HG03108 (cell line): ENCODE results near the gene SMOC1.

ENCODE experiments used
- ATAC-seq: cut with Tn5 transposase; IDR thresholded peaks from one replicate; pipeline ENCODE4 v1.9.1; 2021; ENCODE audit warnings: moderate library complexity; ENCODE audit not compliant: unreplicated experiment

SMOC1 gene

DNA sequence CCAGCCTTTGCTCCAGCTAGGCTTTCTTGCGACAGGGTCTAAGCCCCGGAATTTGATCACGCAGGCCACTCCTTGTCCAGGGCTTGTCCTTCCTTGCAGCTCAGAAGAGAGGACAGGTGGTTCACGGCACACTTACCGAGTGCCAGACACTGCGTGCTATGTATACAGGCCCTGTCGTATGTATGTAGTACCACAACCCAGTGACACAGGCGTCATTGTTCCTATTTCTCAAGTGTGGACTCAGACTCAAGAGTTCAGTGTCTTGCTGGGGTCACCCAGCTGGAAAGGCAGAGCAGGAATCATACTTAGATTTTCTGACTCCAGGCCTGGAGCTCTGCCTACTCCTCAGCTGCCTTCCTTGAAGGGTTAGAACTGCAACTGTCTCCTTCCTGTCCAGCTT is 153.9 kb downstream of the SMOC1 start:
- no peak for ATAC-seq

DNA sequence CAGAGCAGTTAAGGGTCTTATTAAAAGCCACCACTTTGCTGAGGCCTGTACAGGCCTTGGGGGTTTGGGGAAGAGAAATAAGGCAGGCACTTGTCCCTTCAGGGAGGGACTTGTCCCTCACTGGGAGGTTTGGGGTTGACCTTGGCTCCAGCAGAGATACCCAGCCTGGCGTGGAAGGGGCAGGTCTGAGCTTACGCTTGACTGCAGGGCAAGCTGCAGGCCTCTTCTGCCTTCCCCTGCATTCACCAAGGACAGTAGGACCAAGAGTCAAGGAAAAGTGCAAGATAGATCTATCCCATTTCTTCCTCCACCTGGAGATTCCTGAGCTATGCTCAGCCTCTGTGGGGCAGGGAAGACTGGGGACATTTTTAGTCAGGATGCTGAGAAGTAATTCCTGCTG is 154.3 kb downstream of the SMOC1 start:
- no peak for ATAC-seq

DNA sequence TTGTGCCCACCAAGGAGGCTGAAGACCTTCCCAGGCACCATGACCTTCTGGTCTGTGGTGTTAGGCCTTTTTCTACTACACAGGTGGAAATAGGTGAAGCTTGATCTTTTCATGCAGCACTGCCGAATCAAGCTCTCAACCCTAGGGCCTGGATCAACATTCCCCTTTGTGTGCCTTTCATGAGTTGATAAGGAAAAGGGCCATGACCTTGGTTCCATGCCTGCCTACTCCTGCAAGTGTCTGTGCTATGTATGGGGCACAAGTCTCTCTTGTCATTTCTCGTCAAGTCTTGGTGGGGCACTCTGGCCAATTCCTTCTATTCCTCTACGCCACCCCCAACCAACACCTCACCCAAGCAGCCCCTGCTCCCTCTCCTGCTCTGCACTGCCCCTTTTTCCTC is 155.0 kb downstream of the SMOC1 start:
- no peak for ATAC-seq

DNA sequence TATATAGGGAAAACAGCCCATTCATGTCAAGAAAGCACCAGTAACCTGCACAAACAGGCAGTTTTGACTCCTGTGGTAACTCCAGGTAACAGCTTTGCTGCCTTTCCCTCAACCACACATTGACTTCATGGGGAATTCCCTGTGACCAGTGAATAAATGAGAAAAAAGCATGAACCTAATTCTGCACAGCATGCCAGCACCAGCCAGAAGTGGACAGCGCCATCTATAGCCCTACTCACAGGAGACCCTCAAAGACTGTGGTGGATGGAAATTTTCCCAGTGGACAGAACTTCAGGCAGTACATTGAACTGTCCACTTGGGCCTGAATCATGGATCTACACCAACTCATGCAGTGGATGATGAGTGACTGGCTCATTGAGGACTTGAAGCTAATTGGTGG is 157.4 kb downstream of the SMOC1 start:
- ATAC-seq, result no peak

DNA sequence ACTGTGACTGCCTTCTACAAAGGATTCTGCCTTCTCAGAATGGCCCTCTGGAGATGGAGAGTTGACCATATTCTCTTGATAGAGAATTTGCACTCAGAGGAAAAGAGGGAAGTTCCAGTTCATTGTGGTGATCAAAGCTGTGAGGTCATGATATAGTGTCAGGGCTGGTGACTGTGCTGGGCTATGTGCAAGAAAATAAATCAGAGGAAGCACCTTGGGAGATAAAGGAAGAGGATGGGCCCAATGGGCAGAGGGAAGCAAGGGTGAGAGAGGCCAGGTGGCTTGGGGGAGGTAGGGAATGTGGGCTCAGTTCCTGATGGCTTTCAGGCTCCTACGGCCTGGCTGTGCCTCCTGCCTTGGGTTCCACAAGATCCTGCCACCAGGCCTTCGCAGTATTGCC is 163.8 kb downstream of the SMOC1 start:
- ATAC-seq, result no peak

DNA sequence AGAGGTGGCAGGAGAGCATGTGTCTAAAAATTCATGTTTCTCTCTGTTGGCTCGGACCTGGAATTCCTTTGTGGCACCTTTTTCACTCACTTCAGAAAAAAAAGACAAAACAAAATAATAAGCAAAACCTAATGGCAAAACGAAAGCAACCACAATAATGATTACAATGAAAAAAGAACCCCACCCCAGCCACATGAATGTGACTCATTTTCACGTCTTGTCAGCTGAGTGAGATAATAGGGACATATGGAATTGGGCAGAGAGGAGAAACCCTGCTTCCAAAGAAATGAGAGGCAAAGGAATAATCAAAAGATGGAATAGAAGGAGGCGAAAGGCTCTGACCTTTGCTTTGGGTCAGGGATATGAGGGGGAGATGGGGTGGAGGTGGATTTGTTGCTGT is 166.1 kb downstream of the SMOC1 start:
- no peak for ATAC-seq

DNA sequence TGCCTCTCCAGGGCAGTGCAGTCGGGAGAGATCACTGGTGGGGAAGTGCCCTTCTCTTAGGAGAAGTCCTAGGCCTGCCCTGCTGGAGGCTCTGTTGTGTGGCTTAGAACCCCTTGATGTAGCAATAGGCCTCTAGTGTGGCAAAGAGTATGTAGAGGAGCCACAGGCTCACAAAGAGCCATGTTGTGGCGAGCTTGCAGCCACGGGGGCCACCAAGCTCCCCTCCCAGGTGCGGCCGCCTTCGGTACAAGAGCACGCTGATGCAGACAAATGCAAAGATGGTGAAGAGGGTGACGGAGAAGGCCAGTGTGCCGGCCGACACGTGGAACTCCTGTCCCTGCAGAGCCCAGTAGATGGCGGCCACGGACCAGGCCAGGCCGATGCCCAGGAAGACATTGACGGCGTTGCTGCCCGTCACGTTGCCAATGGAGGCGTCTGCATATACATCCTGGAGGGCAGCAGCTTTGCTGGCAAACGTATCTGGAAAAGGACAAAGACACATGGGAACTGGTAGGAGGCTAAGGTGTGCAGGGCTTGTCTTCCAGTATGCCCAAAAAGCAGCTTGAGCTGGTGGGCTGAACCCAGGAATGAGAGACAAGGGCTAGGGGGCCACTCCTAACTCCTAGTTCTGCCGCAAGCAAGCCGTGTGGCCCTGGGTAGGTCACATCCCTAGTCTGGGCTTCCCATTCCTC is 166.8 kb downstream of the SMOC1 start:
- no peak for ATAC-seq

DNA sequence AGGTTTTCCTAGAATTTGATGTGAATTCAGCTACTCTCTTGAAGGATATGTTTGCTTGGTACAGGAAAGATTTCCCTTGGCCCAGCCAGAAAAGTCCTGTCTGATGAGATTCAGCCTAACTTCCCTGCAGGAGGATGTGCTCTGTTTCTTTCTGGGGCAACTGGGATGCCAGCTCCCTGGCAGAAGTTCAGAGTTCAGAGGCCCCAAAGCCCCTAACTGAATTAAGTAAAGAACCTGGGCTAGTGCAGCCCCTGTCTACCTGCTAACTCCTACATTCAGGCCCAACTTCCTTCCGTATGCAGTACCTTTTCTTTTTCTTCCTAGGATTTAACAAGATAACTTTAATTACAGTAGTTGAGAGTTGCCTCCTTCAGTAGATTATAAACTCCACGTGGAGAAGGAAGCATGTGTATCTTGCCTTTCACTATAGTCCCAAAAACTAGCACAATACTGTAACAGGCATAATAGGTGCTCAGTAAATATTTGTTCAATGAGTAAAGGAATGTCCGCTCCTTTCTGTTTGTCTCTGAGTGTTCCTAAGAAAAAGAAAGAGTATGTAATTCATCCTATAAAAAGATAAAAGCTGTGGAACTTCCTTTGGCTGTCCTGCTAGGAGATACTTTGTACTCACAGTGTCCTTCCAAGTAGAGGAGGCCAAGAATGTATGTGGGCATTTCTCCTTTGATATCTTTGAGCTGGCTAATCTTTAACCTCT is 168.5 kb downstream of the SMOC1 start:
- ATAC-seq, result no peak

DNA sequence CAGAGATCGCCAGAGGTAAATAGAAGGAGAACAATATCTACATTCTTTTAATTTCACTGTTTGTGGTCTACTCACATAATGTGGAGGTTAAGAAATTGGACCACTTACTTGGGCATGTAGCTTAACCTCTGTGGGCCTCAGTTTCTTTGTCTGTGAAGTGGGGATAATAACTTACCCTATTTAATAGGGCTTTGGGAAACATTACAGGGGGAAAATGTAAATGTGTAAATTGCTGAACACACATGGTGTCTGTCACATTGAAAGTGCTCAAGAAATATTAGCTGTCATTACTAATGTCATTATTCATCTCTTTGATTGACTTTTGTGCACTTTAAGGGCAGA is 169.1 kb downstream of the SMOC1 start:
- no peak for ATAC-seq

DNA sequence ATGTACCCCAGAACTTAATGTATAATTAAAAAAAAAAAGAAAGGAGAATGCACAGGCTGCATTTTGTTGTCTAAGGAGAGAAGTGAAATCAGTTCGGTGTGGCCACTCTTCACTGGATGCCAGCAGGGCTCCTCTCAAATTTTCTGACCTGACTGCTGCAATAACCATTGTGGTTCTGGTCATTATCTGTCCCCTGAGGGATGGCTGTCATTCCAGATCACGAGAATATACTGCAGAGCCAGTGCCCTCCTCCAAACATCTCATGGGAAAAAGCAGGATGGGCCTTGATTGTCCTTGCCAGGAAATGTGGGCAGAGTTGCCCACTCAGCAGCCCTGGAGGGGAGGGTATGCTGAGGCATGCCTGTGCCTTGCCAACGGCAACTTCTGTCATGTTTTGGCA is 170.4 kb downstream of the SMOC1 start:
- no peak for ATAC-seq

DNA sequence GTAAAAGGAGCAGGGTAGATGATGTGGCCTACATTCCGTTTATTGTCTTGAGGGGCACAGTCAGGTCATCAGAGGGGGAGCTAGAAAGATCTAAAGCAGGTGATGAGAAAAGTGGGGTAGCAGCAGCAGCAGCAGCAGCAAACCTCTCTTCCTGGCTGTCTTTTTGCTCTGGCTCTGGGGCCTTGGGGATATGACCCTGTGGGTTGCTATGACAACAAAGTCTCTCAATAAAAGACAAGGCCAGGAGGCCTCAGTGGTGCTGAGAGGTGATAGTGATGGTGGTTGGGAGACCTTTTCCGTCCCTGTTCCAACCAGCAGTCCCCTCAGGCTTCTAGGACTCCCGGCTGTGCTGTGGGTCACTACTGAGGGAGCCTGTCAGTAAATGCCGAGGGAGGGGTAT is 170.9 kb downstream of the SMOC1 start:
- no peak for ATAC-seq

DNA sequence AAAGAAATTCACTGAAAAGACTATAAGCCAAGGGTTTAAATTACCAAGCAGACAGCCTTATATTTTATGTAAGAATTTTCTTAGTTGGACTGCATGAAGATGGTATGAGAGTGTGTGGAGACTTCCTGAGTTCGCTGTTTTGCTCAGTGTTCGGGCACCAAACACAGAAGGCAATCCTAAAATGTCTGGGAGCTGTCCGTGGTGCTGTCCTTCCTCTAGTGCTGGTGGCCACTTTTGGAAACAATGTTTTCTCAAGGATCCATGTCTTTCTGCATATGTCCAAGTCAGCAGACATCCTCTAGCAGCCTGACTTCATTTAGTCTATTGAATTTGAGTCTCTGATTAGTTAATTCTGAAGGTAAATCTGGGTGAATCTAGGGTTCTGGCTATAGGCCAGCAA is 173.8 kb downstream of the SMOC1 start:
- ATAC-seq, result no peak

DNA sequence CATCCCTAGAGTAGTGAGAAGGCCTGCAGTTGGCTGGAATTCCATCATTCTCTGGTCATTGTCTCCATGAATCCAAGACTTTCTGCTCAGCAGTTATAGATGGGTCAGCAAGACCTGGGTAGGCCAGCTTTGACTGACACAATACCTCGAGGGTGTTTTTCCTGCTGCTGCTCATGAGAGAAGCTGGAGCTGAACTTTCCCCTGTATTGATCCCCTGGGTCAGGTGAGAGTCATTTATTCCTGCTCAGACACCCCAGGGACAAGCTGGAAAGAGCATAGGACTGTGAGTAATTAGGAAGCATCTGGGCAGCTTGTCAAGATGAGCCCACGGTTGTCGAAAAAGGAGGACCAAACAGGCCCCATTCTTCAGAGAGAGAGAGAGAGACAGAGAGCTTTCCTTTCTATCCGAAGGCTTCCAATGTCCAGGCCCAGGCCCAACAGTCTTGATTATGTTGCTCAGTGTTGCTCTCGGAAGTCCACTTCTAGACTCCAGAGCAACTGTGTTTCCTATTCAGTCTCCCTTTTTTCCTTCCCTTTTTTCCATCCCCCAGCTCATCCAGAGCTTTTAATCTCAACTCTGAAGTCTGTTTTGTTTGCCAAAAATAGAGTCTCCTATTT is 178.4 kb downstream of the SMOC1 start:
- no peak for ATAC-seq

DNA sequence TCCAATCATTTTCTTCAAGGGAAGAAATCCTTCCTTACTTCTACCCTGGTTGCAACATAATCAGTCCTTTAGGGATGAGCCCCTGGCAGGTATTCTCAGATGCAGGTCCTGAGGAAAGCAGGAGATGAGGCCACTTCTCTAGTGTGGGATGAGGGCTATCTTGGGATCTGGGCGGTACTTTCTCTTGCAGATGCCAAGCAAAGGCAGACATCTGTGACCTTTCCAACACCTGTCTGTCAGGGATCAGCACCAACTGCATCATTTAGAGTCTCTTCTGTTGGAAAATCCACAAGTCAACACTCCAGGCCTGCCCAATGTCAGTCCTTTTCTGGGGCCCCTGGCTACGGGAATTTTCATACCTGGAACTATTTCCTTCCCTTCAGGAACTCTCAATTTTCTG is 180.3 kb downstream of the SMOC1 start:
- no peak for ATAC-seq

DNA sequence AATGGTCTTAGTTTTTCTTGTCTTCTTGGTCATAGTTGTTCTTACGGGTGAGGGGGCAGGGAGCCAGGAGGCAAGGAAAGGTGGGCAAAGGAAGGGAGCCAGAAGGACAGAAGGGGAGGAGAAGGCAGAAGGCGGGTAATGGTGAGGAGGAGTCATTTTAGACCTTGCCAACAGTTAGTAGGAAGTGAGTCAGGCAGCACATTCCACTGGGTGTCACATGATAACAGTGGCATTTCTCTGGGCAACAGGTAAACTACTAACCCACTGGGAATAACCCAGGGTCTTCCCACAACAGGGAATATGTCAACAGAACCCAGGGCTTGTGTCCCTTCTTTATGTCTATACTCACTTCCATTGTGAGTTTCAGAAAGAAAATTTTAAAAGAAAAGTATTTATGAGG is 181.9 kb downstream of the SMOC1 start:
- ATAC-seq, result no peak

DNA sequence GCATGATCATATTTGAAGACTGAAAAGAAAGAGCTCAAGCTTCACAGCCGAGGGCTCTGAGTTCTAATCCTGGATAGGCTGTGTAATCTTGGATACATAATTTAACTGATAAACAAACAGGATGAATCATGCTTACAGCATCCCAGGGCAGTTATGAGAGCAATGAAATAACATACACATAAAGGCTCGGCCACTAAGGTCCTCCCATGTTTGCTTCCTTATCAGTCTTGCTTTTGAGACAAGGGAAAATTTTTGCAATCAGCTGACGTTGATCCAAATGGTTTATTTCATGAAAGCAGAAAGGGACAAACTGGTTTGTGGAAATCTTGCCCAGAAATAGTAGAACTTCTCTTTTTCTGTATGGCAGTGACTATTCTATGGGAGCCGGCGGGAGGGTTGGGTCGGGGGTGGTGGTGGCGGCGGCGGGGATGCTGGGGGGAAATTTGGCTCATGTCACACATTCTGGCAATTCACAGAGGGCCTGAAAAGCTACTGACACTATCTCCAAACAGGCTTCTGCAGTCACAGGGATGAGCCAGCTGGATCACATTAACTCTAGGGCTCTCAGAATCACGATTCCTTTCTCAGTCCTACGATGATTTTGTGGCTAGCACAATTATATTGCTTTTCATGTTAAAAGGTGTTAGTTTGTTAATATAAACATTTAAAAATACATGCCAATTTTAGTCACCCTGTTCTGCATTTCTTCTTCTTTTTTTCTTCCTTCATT is 185.1 kb downstream of the SMOC1 start:
- ATAC-seq, result no peak

DNA sequence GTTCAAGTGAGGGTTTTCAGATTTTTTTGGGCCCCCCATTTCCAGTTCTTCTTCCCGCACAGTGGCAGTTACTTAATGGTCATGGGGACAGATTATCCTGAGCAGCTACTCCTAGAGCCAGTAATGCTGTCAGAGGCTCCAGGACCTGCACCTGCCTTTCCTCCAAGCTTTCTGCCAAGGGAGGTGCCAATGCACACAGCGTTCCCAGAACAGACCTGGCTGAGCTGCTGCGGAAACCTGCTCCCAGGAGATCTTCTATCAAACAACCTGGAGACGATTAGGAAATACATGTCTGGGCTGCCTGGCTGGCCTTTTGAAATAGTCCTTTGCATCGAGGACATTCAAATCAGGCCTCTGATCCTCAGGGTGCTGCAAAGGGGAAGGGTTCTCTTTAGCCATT is 188.6 kb downstream of the SMOC1 start:
- no peak for ATAC-seq

DNA sequence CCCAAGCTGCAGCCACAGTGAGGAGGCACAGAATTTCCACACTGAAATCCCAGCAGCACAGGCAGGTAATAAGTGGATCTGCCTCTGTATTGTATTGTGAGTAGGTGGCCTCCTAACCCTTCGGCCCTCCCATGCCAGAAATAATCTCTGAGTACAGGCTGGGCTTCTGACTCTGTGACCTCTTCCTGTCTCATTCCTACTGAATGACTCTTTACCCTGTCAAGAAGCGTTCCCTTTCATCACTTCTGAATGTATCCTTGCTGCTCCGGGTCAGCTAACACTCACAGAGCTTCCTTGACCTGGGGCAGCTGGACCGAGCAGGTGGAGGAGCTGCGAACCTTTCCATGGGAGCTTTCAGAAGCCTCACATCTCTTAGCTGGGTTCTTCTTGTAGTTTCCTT is 190.0 kb downstream of the SMOC1 start:
- no peak for ATAC-seq

DNA sequence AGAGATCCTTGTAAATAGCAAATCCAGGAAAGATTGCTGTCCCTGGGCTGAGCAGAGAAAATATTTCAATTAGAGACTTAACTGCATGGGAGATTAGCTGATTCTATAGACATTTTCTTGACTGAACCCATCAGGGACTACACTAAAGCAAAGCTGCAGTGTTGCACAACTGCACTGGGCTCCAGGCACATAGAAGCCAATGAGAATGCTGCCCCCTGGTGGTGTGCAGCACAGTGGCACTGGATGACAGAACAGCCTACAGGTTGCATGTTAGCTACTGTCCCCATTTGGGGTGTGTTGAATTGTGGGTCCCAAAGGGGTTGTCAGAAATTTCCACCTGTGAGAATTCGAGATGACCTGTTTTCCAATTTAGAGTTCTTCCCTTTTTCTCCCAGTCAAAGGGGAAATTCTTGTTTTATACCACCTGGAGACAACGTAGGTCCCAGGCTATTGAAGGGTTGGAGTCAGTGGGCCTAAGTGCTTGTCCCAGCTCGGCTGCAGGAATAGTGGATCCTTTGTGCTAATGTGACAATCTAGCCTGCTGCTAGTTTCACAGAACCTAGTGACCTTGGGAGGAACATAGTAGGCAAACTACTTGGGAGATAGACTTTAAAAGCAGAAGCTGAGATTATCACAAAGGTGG is 194.8 kb downstream of the SMOC1 start:
- ATAC-seq, result no peak

DNA sequence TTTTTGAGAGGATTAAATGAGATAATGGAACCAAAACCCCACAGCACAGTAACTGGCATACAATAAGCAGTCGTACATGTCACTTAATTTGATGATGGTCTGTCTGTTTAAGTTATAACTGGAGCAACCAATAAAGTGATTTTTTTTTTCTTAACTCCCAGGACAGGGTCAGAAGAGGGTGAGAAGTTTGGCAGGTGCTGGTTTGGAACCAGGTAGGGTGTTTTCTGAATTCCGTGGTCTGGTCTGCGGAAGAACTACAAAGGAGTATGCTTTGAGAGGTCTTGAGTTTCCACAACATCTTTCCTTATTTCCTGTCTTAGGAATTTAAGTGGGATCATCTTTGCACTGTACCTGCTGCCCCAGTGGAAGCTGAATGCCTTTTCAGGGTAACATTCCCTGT is 197.8 kb downstream of the SMOC1 start:
- ATAC-seq, result no peak

DNA sequence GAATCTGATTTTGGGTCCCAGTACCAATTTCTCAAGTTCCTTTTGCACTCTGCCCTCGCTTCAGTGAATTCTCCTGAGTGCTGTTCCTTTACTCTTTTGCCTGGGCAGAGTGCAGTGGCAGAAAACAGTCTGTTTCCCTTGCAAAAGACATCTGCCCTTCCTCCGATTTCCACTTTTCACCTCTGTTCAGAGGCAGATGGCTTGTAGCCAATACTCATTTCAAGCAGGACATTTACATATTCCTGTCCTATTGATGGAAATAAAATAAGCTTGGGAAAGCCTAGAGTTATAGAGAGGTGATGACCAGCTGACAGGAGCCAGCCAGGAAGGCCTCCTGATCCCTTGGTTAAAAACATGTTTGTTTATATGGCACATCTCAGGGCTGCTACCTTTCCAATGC is 198.5 kb downstream of the SMOC1 start:
- no peak for ATAC-seq
